Body of pancreas (tissue), 4 donors: Measurements from ENCODE around the gene ARHGAP22.

Source experiments
- POLR2A ChIP-seq, 3 donors: fragments of 450-650 bp; IDR thresholded peaks; one replicate each; pipeline ENCODE4 v1.6.1; 2016; ENCODE audit warnings: antibody characterized with exemption in 3 of 3, mild to moderate bottlenecking in 2 of 3
- TF ChIP-seq, protein P1 (sequence below), 7 experiments: fragments of 450-650 bp in 4 of 7; fragments of 200-600 bp in 3 of 7; sonication (generic) in 3 of 7; IDR thresholded peaks; one replicate each; pipeline ENCODE4 v1.5.1; 2016 to 2019; ENCODE audit warnings: antibody characterized with exemption in 7 of 7

DNA sequence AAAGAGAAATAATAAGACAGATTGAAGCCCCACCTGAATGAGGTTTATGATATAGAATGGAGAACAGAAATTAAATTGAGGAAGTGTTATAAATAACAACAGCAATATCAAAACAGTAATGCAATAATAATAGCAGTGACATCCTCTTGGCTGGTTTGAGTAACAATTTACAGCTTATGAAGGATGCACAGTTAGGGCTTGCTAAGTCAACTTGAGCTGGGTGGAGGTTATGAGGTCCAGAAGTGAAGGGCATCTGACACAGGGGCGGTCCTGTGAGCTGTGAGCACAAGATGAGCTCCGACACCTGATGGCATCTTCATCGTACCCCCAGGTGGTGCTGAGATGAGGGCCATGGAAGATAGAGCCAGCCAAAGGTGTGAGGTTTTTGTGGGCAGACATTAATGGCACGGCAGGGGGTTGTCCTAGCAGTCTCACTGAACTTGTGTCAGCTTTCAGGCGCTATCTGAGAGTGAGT is 30.5 kb downstream of the ARHGAP22 start:
- TF ChIP-seq, protein P1, sequence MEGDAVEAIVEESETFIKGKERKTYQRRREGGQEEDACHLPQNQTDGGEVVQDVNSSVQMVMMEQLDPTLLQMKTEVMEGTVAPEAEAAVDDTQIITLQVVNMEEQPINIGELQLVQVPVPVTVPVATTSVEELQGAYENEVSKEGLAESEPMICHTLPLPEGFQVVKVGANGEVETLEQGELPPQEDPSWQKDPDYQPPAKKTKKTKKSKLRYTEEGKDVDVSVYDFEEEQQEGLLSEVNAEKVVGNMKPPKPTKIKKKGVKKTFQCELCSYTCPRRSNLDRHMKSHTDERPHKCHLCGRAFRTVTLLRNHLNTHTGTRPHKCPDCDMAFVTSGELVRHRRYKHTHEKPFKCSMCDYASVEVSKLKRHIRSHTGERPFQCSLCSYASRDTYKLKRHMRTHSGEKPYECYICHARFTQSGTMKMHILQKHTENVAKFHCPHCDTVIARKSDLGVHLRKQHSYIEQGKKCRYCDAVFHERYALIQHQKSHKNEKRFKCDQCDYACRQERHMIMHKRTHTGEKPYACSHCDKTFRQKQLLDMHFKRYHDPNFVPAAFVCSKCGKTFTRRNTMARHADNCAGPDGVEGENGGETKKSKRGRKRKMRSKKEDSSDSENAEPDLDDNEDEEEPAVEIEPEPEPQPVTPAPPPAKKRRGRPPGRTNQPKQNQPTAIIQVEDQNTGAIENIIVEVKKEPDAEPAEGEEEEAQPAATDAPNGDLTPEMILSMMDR (IDR thresholded peaks at IDR 0.05) = no peak
- TF ChIP-seq POLR2A (IDR thresholded peaks at IDR 0.05) = no peak
